Vagina (tissue), 2 donors: Measurements from ENCODE around the gene PPFIBP2.

ENCODE experiments used
- CTCF ChIP-seq, 3 experiments: fragments of 450-650 bp in 2 of 3; fragments of 200-600 bp in 1 of 3; sonication (generic) in 1 of 3; IDR thresholded peaks; one replicate each; pipeline ENCODE4 v1.5.1; 2017 to 2019; ENCODE audit warnings: antibody characterized with exemption in 3 of 3, mild to moderate bottlenecking in 2 of 3, moderate library complexity in 2 of 3
- POLR2A ChIP-seq, 2 donors: fragments of 450-650 bp; IDR thresholded peaks; one replicate each; pipeline ENCODE4 v1.6.1; 2017; ENCODE audit warnings: antibody characterized with exemption in 2 of 2, mild to moderate bottlenecking in 2 of 2, moderate library complexity in 2 of 2
- POLR2AphosphoS5 ChIP-seq, 2 donors: sonication (generic); formaldehyde crosslinking; IDR thresholded peaks; one replicate each; pipeline ENCODE4 v1.9.0; 2017; ENCODE audit warnings: antibody characterized with exemption in 2 of 2, mild to moderate bottlenecking in 2 of 2, low read depth in 1 of 2; ENCODE audit not compliant: insufficient read depth in 1 of 2

- TF ChIP-seq CTCF (IDR thresholded peaks at IDR 0.05) (no peak), POLR2A (IDR thresholded peaks at IDR 0.05) (no peak), POLR2AphosphoS5 (IDR thresholded peaks at IDR 0.05; ENCODE audit: insufficient read depth in 1 of 2, low read depth in 1 of 2) (no peak)
These were observed 78.9 kb downstream of the PPFIBP2 start for GRCh38 chr11:7592711-7593110.
